Right lung (tissue), 10 donors: ENCODE measurements around the gene ZNF775. TPM values are rescaled to one million over a fixed set of nuclear protein-coding genes. Genes with fewer than 3 reads are reported as not detected.
A peak's percentile ranks its signal among the peaks of the same experiment; 100 is the strongest.

Source experiments
- DNase-seq, 2 donors: peaks; one replicate each; pipeline ENCODE4 v3.0.0-alpha.2; 2013
- long read RNA-seq, 8 donors: transcript quantifications; one replicate each; lab custom pipeline, GENCODE V29; 2026
- polyA plus RNA-seq, 5 donors: library from polyadenylated mRNA; unstranded; fragments of 120-200 nt; gene quantifications; one replicate each; pipeline versions ENCODE4 v1.2.1 to v1.2.3, GENCODE V29; 2013; ENCODE audit warnings: inconsistent platforms in 1 of 5, low replicate concordance in 1 of 5; ENCODE audit not compliant: insufficient read length in 5 of 5, insufficient read depth in 1 of 5

Gene ZNF775
- polyA plus RNA-seq: 10 to 100 TPM in 1 of 5 donors, 1 to 10 TPM in 4; 3.5 to 12.4 (median 5.6) TPM
- long read RNA-seq, donor 1, partial matches to known transcripts: 0 of 4 reads
- long read RNA-seq, donor 1, other reads (novel, unspliced or antisense): 0 of 4 reads
- long read RNA-seq, donor 2, transcript ZNF775-201 (3 exons, 2,257 nt): major isoform, 5 of 22 reads
- long read RNA-seq, donor 2, partial matches to known transcripts: 17 of 22 reads
- long read RNA-seq, donor 2, other reads (novel, unspliced or antisense): 0 of 22 reads
- long read RNA-seq, donor 3, partial matches to known transcripts: 0 of 4 reads
- long read RNA-seq, donor 3, other reads (novel, unspliced or antisense): 0 of 4 reads
- long read RNA-seq, donor 4, partial matches to known transcripts: 0 of 2 reads
- long read RNA-seq, donor 4, other reads (novel, unspliced or antisense): 0 of 2 reads
- long read RNA-seq, donor 5, transcript ZNF775-201 (3 exons, 2,257 nt): major isoform, 8 of 8 reads
- long read RNA-seq, donor 5, partial matches to known transcripts: 0 of 8 reads
- long read RNA-seq, donor 5, other reads (novel, unspliced or antisense): 0 of 8 reads
- long read RNA-seq, donor 6, transcript ZNF775-201 (3 exons, 2,257 nt): major isoform, 6 of 6 reads
- long read RNA-seq, donor 6, partial matches to known transcripts: 0 of 6 reads
- long read RNA-seq, donor 6, other reads (novel, unspliced or antisense): 0 of 6 reads
- long read RNA-seq, donor 7, transcript ZNF775-201 (3 exons, 2,257 nt): major isoform, 5 of 5 reads
- long read RNA-seq, donor 7, partial matches to known transcripts: 0 of 5 reads
- long read RNA-seq, donor 7, other reads (novel, unspliced or antisense): 0 of 5 reads
- long read RNA-seq, donor 8, partial matches to known transcripts: 0 of 1 reads
- long read RNA-seq, donor 8, other reads (novel, unspliced or antisense): 0 of 1 reads

DNA sequence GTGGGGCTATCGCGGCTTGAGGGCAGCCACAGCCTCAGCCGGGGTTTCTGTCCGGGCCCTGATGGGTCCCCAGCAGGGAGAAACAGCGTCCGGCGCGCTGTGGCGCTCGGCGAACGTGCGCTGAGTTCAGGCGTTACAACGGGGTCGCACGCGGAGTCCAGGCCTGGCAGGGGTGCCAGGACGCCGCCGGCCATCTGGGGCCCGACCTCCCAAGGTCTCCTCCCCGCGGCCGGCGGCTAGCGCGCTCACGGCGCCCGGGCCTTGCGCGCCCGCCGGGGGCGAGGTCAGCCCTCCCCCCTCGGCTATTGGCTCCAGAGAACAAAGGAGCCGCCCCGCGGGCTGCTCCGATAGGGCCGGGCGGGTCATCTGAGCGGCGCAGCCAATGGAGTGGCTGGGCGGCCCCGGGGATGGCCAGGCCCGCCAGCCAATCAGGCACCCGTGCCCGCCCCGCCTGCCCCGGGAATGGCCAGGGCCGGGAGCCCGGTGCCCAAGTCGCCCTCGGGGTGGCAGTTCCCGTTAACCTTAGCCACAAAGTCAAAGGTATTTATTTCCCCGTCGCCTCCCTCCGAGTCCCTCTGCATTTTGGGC lies at the start of gene ZNF775:
TSS of gene ZNF775 (plus strand) at position 478 of the 588 bp plus-strand sequence. CDS start 9,141 bp downstream, outside the sequence.
- DNase-seq: peak; percentile 94

DNA sequence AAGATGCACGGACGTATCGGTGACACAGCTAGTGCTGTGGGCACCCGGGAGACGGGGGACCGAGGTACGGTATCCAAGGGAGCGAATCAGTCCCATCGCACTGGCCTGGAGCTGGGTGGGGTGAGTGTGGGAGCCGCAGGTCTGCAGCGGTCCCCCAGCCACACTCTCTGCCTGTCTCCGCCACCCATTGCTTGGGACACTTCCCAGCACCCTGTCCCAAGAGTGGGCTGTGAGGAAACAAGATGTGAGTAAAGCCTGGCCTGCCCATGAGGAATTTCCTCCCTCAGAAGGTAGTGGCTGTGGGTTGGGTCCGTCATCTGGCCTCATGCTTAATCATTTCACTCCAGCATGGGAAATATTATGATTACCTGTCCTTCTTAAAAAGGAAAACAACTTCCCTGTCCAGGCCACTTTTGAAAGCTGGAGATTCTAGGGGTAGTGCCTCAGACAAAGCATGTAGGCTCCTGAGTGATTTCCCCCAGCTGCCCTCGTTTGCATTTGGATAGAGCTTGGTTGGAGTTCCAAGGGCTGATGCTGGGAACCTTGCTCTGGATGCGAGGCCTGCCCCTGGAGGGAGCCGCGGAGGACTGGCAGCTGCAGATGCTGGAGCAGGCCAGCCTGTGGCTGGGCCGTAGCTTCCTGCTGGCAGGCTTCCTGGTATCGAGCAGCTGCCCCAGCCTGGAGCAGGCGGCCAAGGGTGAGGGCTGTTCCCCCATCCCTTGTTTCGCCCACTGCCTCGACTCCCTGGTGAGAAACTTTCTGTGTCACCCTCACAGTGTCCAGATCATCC lies 49.6 kb upstream of the ZNF775 start:
- no peak for DNase-seq

DNA sequence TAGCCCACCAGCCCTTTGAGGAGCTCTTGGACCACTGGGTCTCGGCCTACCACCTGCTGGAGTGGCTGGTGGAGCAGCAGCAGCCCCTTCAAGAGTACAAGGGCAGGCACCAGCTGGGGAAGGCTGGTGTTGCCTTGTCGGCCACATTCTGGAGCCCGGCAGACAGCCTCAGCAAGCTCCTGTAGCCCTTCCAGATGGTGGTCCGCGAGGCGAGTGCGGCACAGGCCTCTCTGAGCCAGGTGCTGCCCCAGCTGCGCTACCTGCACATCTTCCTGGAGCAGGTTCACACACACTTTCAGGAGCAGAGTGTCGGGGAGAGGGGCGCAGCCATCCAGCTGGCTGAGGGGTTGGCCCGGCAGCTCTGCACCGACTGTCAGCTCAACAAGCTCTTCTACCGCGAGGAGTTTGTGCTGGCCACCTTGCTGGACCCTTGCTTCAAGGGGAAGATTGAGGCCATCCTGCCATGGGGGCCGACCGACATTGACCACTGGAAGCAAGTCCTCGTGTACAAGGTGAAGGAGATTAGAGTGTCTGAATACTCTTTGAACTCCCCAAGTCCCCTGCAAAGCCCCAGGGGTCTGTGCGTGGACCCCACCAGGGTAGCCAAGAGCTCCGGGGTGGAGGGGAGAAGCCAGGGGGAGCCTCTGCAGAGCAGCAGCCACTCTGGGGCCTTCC lies 48.8 kb upstream of the ZNF775 start:
- no peak for DNase-seq

DNA sequence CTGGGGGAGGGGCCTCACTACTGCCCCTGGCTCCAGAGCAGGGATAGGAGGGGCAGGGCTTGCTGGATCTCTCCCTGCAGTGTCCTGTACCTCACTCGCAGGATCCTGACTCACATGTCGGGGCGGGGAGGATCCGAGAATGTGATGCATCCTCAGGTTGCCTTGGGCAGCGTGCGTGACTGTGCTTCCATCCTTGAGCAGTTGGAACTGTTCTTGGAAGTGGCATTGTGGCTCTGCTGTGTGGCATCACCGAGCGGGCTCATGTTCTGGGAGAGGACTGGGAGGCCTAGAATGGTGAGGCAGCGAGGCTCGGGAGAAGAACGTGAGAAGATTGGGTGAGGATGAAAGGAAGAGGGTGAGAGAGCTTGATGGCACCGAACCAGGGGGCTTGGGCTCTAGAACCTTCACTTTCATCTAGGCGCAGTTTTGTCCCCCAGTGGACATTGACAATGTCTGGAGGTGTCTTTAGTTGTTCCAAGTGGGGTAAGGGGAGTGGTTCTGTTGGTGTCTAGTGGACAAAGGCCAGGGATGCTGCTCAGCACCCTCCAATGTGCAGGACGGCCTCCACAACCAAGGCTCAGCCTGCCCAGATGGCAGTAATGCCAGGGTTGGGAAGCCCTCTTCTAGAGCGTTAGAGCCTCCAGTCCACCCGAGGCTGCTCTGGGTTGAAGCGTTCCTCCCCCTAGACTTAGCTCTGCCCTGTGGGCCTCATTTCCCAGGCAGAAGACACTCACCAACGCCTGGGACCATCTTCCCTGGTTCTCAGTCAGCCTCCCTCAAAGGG lies 46.1 kb upstream of the ZNF775 start:
- DNase-seq: no peak

DNA sequence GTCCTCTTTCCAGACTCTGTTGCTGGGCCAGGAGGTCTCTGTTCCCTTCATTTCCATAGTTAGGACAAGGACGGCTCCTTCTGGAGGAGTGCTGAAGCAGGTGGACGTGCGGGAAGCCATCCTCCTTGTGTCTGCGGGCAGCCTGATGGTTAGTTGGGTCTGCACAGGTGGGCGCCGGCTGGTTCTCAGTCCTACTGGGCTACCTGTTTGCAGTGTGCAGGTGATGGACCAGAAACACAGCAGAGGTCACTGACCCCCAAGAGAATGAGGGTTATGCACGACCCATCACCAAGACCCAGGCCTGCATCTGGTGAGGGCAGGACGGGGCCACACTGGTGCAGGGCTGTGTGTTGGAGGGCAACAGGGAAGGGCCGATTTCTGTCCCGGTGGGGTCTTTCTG lies 45.5 kb upstream of the ZNF775 start:
- no peak for DNase-seq

DNA sequence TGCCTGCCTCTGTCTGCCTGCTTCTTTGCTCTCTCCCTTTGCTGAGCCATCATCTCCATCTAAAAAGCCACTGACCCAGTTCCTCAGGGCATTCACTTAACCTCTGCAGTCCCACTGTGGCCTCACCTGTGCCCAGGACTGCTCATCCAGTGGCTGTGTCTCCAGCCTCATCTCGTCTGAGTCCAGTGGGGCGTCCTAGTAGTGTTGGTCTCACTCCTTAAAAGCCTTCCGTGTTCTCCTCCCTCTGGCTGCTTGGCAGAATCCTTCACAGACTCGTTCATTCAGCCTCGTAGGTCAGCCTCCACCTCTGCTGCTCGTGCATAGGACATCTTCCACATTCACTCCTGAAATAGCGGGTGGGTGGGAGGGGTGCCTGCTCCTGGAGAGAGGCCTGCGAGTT lies 45.0 kb upstream of the ZNF775 start:
- DNase-seq: no peak

DNA sequence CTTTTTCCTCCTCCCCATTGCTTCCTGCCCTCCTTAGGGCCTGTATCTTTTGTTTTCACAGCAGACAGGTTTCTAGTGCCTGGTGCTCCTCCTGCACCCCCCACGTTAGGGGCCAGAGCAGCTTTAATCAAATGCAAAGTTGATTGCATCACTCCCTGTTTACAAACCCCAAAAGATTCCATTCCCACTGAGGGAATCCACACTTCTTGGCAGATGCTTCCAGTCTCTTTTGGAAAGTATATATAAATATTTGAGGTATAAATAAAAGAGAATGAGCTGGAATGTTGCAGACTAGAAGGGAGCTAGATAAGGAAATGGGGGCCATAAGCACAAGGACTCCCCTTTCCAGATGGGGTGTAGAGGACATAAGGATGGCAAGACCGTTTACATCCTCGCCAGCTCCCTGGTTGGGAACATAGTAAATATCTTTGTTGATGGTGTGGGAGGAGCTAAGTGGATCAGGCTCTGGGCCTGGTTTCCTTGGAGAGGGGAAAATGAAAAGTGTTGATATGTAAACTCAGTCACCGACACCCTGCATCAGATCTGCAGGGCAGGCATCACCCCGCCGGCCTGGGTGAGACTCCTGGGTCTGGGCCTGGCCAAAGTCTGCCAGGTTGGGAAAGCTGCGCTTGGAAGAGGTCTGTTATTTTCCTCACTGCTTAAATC lies 43.9 kb upstream of the ZNF775 start:
- DNase-seq: peak; percentile 88 to 93

DNA sequence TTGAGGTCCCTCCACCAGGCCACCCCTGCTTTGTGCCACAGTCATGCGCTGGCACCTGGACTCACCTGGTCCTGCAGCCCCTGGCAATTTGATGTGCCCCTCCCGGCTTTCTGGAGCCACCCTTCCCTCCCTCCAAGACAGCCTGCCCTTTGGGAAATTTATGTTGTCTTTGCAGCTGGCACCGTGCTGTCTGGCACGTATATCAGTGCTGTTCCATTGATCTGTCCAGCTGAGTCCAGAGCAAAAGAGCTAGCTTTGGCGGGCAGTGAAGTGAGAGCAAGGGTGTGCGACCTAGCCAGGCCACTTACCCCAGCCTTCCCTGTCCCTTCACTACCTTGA lies 43.4 kb upstream of the ZNF775 start:
- DNase-seq: no peak

DNA sequence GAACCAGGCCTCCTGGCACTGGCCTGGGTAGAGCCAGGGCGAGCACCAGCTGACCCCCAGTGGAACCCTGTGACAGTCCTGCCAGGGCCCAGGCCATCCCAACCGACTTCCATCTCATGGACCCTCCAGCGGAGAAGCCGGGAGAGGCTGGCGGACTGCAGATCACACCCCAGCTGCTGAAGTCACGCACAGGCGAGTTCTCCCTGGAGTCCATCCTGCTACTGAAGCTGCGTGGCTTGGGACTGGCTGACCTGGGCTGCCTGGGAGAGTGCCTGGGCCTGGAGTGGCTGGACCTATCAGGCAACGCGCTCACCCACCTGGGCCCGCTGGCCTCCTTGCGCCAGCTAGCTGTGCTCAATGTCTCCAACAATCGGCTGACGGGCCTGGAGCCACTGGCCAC lies 42.4 kb upstream of the ZNF775 start:
- no peak for DNase-seq

DNA sequence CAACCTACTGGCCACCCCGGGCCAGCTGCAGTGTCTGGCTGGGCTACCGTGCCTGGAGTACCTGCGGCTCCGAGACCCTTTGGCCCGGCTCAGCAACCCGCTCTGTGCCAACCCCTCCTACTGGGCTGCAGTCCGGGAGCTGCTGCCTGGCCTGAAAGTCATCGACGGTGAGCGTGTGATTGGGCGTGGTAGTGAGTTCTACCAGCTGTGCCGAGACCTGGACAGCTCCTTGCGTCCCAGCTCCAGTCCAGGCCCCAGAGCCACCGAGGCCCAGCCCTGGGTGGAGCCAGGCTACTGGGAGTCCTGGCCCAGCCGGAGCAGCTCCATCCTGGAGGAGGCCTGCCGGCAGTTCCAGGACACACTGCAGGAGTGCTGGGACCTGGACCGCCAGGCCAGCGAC lies 42.0 kb upstream of the ZNF775 start:
- no peak for DNase-seq

DNA sequence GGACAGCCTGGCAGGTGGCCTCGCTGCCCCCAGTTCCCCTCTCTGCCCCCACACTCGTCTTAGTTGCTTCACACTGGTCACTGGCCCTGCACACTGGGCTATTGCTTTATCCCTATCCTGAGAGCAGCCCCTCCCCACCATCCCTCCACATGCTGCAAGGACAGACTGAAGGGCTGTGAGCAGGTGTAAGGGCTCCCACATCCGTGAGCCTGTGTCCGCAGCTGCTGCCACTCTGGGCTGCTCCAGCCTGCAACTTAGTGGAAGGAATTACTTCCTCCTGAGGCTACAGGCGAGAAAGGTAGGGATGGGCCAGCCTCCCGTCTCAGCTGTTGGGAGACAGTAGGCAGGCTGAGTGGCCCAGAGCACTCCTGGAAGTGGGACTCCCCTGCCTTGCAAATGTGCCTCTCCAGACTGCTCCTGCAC lies 41.5 kb upstream of the ZNF775 start:
- no peak for DNase-seq

DNA sequence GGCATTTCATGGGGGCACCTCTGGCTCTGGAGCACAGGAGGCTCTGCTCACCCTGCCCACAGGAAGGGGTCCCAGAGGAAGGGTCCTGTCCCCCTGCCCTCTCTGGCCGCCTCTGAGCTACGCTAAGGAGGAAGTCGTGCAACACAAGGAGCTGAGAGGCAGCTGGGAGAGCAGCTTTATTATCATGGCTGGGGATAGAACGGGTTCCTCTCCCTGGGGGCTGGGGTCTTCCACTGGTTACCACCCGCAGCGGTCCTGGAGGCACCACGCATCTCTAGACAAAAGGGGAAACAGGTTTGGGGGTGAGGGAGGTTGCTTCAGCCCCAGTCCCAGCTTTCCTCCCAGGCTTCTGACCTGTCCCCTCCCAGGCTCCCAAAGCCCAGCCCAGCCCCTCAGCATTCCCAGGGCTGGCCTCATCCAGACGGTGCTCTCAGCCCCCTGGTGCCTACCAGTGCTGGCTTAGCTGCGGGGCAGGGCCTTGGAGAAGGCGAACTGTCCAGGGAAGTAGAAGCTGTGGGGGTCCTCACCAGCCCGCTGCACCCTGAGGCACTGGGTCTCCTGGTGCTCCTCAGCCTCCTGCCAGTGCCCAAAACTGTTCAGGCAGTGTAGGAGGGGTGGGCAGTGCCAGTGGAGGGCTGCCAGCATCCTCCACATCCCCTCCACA lies 40.8 kb upstream of the ZNF775 start:
- DNase-seq: no peak

DNA sequence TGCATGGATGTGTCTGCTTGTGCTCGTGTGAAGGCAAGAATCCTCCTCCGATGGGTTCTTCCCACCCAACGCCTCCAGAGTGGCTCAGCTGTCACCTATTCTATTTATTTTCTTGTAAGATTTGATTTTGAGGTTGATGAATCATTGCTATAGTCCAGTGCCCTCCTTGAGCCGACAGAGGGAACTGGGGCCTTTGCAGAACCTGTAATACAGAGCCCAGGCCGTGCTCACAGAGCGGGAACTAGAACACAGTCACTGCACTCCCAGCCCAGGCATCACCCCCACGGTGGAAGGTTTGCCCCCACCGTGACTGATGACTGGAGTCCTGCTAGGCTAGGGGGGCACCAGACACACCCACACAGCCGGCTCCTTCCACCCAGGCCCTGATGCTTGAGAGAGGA lies 39.7 kb upstream of the ZNF775 start:
- DNase-seq: no peak

DNA sequence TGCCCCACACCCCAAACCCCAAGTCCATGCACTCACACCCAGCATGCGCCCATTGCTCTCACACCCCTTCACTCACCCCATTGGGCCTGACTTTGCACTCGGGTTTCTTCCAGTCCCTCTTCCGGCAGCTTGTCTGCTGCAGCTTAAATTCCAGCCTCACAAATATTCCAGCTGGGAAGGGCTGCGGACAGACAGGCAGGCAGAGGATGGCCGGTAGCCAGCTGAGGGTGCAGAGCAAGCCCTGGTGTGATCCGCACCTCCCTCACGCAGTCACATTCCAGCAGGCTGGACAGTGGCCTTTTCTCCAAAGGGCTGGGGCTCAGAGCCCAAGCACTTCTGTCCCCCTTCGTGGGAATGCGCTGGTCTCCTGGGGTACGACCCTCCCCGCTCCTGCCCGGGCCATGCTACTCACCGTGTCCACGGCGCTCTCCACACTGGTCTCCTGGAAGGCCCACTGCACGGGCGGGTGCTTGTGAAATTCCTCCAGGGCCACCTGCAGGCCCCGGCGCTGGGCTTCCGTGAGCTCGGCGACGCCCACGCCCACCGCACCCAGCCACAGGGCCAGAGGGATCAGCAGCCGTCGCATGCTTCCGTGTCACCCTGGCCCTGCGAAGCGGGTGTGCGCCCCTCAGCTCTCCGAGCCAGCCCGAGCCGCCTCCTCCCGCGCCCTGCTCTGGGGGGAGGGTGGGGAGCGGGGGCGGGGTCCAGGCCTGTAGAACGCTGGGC lies 38.9 kb upstream of the ZNF775 start:
- peak; percentile 27 to 43 for DNase-seq

DNA sequence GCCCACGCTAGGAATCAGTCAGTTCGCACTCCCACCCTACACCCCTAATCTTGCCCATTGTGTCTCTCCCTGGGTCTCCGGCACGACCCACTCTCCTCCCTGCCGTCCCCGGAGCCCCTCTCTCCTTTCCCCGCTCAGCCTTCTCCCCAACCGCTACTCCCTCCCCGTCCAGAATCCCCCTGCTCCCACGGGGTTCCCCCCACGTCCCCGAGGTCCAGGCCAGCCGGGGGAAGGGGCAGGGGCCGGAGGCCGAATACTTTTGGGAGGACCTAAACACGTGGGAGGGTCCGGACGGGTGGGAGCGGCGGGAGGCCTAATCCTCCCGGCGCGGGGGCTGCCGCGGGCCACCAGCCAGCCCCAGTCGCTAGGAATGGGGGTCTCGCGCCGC lies 38.3 kb upstream of the ZNF775 start:
- DNase-seq: no peak

DNA sequence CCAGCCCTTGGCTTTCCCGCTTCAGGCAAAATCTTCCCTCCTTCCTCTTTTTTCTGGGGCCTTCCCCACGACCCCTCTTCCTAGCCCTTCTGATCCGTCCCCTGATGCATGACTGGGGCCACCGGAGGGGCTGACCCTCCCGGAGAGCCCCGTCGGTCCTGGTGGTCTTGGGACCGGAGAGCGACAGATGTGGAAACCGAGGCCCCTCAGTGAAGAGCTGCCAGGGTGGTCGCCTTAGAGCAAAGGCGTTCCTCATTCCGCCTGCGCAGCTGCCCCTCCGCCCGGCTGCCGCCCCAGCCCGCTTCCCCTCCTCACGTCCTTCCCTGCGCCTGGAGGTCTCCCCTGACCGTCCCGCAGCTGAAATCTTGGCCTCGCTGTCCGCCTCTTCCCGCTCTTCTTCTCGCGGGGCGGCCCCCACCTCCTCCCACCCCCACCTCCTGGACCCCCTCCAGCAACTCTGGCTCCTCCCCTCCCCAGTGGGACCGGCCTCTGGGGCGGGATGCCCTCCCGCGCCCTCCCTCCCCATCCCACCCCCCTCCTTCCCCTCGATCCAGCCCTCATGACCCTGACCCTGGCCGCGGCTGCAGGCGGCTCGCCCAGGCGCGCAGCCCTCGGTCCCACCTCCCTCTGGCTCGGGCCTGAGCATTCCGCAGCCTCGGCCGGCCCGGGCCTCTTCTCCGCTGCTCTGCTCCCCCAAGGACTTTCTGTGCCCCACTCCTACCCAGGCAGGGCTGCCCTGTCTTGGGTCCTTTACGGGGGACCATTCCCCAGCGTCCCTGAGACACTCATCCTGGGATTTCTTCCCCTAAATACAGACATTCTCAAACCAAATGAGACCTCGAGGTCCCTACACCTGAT lies 37.6 kb upstream of the ZNF775 start, which contains the start of gene RARRES2:
TSS of gene RARRES2 (minus strand) at position 367 of the 858 bp plus-strand sequence. CDS start 1,020 bp downstream, outside the sequence.
- peak; percentile 83 to 89 for DNase-seq

DNA sequence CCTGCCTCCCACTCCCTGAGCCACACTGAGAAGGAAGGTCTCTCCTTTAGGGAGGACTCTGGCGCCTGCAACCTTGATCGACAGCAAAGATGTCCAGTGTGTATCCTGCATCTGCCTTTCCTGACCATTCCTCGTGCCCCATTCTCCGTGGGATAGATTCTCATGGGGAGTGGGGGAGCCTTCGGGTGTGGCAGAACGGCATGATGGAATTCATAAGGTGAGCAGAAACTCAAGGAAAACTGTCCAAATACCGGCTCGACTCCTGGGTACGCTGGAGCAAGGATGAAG lies 37.1 kb upstream of the ZNF775 start:
- no peak for DNase-seq
